H1 (cell line): ENCODE data around the gene MYBL2.
A peak's percentile ranks its signal among the peaks of the same experiment; 100 is the strongest.

ENCODE experiments used
- ASH2L ChIP-seq: fragments of 200-600, 300-600 bp; sonication (generic); IDR thresholded peaks from one replicate; pipeline ENCODE4 v1.7.1; 2017; ENCODE audit warnings: low read length
- CHD1 ChIP-seq: IDR thresholded peaks from 2 replicates; pipeline ENCODE4 v1.6.1; 2012; ENCODE audit warnings: low read depth, low read length, improper control_type of control experiment
- POLR2A ChIP-seq, 2 experiments: IDR thresholded peaks; 1 replicate in 1 of 2; 2 replicates in 1 of 2; pipeline ENCODE4 v1.6.1; 2011; ENCODE audit warnings: low read depth in 2 of 2, low read length in 2 of 2, mild to moderate bottlenecking in 2 of 2; ENCODE audit errors: control extremely low read depth in 1 of 2
- RAD21 ChIP-seq, 2 experiments: IDR thresholded peaks in 1 of 2; conservative IDR thresholded peaks in 1 of 2; 2 replicates each; pipeline ENCODE4 v1.6.1; 2011; ENCODE audit warnings: low read depth in 2 of 2, low read length in 2 of 2, improper control_type of control experiment in 1 of 2, inconsistent platforms in 1 of 2, mild to moderate bottlenecking in 1 of 2, moderate library complexity in 1 of 2
- RXRA ChIP-seq: IDR thresholded peaks from 2 replicates; pipeline ENCODE4 v1.6.1; 2011; ENCODE audit warnings: low read depth, mild to moderate bottlenecking, low read length, moderate library complexity; ENCODE audit not compliant: insufficient read depth
- SUZ12 ChIP-seq: fragments of 200-600 bp; sonication (generic); IDR thresholded peaks from 2 replicates; pipeline ENCODE4 v1.6.1; 2012; ENCODE audit warnings: mild to moderate bottlenecking, inconsistent platforms, low read length, moderate library complexity, mixed read lengths
- TF ChIP-seq, protein P1 (sequence below), 3 experiments: IDR thresholded peaks; 1 replicate in 2 of 3; 2 replicates in 1 of 3; pipeline versions ENCODE4 v1.5.1 to v1.6.1; 2011; ENCODE audit warnings: low read length in 3 of 3, mild to moderate bottlenecking in 3 of 3, inconsistent platforms in 2 of 3, low read depth in 1 of 3, moderate library complexity in 1 of 3; ENCODE audit not compliant: insufficient read depth in 1 of 3; ENCODE audit errors: control extremely low read depth in 1 of 3
- TF ChIP-seq, protein P2 (sequence below): IDR thresholded peaks from 2 replicates; pipeline ENCODE4 v1.6.1; 2012; ENCODE audit warnings: inconsistent platforms

DNA sequence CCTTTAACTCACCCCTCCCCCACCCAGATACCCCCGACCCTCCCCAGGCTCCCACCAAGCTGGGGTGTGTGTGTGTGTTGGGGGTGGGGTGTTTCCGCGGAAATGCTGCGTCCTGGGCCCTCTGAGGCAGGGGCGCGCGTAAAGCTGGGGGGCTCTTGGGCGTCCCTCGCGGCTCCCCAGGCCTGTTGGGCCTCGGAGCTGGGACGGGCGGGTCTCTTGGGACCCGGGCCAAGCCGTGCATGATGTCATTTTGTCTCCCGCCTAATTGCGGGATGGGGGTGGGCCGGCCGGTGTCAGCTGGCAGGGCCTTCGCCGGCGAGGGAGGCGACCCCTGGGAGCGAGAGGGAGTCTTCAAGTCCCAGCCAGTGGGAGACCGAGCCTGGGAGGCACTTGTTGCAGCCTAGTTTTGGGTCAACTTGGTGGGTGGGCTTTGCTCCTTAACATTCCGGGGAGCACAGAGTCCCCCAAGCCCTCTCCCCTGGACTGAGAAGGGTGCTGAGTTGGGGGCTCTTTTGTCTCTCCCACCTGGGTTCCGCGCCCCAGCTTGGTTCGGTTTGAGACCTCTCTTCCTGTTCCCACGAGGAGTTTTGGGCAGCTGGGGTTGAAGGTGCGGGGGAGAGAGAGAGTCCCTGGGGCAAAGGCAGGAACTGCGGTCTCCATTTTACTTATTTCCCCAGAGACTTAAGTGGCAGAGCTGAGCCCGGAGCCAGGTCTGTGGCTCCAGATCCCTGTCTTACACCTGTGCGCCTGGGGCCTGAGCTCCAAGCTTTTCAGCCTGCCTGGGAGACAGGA, 623 bp downstream of the MYBL2 start:
- TF ChIP-seq RAD21 (IDR thresholded peaks at IDR 0.05 in 1 of 2, conservative IDR thresholded peaks at IDR 0.05 in 1 of 2; ENCODE audit: low read depth in 2 of 2, low read length in 2 of 2) (no peak), RXRA (no peak), CHD1 (no peak), SUZ12 (no peak), POLR2A (IDR thresholded peaks at IDR 0.05; ENCODE audit: control extremely low read depth in 1 of 2, low read depth in 2 of 2, low read length in 2 of 2) (peak in 1 of 2 experiments; percentile 56; a peak in 2 of 3 replicates), ASH2L (peak; percentile 37)
- TF ChIP-seq, protein P1, sequence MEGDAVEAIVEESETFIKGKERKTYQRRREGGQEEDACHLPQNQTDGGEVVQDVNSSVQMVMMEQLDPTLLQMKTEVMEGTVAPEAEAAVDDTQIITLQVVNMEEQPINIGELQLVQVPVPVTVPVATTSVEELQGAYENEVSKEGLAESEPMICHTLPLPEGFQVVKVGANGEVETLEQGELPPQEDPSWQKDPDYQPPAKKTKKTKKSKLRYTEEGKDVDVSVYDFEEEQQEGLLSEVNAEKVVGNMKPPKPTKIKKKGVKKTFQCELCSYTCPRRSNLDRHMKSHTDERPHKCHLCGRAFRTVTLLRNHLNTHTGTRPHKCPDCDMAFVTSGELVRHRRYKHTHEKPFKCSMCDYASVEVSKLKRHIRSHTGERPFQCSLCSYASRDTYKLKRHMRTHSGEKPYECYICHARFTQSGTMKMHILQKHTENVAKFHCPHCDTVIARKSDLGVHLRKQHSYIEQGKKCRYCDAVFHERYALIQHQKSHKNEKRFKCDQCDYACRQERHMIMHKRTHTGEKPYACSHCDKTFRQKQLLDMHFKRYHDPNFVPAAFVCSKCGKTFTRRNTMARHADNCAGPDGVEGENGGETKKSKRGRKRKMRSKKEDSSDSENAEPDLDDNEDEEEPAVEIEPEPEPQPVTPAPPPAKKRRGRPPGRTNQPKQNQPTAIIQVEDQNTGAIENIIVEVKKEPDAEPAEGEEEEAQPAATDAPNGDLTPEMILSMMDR (IDR thresholded peaks at IDR 0.05; ENCODE audit: control extremely low read depth in 1 of 3, insufficient read depth in 1 of 3, low read depth in 1 of 3, low read length in 3 of 3): no peak
- TF ChIP-seq, protein P2, sequence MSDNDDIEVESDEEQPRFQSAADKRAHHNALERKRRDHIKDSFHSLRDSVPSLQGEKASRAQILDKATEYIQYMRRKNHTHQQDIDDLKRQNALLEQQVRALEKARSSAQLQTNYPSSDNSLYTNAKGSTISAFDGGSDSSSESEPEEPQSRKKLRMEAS: no peak
